Measurements from ENCODE around the gene F13A1. TPM values are rescaled to one million over a fixed set of nuclear protein-coding genes. Genes with fewer than 3 reads are reported as not detected.

Gene F13A1
- total RNA-seq, 4 donors from 2014 or later, result 134 to 529 (median 302) TPM

DNA sequence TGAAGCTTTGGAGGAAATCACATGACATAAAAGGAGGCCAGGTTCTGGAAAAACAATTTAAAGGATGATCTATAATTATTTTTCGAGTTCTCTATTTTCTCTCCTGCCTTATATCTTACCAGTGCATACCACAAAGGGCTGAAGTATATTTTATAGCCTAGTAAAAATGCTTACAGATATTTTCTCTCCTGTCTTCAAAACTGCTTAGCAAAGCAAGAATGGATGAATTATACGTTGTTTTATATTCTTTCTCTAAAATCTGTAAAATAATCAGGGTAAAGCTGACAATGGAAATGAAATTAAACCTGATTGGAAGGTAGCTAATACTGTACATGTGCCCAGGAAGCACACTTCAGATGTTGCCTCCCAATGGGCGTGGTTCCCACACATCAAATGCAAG lies 123.7 kb downstream of the F13A1 start:
- TF ChIP-seq, protein P1, sequence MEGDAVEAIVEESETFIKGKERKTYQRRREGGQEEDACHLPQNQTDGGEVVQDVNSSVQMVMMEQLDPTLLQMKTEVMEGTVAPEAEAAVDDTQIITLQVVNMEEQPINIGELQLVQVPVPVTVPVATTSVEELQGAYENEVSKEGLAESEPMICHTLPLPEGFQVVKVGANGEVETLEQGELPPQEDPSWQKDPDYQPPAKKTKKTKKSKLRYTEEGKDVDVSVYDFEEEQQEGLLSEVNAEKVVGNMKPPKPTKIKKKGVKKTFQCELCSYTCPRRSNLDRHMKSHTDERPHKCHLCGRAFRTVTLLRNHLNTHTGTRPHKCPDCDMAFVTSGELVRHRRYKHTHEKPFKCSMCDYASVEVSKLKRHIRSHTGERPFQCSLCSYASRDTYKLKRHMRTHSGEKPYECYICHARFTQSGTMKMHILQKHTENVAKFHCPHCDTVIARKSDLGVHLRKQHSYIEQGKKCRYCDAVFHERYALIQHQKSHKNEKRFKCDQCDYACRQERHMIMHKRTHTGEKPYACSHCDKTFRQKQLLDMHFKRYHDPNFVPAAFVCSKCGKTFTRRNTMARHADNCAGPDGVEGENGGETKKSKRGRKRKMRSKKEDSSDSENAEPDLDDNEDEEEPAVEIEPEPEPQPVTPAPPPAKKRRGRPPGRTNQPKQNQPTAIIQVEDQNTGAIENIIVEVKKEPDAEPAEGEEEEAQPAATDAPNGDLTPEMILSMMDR (IDR thresholded peaks at IDR 0.05), result no peak
- ATAC-seq (ENCODE audit: low FRiP score) (no peak), DNase-seq (ENCODE audit: low spot score) (no peak)

DNA sequence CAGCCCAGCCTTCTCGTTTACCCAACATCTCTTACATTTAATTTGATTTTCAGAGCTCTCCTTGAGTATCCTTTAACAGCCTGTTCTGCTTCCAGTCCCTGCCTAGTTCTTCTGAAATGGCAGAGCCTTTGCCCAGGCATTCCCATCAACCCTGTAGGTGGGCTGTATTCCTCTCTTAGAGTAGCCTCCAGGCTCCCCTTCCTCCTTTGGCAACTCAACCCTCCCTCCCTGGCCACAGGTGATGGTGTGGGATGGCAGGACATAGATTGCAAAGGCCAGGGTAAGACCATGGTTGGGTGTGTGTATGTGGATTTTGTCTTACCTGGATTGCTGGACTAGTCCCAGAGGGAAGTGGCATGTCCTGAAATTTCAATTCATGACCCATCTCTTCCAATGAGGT lies 125.4 kb downstream of the F13A1 start:
- ATAC-seq (ENCODE audit: low FRiP score) (no peak), DNase-seq (ENCODE audit: low spot score) (no peak)
- TF ChIP-seq, protein P1 (IDR thresholded peaks at IDR 0.05), result no peak

DNA sequence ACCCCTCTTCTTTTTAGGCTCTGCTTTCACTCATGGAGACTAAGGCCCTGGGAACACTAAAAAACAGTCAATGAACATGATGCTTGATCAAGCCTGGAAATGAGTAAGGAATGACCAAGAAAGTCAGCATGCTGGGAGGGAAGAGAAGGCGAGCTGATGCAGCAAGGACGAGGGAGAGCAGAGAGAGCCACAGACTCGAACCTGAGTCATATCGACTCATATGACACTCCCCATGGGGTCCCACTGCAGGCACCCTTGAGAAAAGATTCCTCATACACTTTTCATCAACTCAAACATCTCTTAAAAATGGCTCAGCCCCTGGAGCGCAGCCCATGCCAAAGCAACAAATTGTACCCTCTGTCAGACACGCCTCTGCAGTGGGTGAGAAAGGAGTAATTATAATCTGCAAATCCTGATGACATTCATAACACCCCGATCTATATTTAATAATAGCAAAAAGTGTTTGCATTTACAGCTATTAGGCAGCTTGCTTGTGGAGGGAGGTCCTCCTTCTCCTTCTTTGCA lies 127.2 kb downstream of the F13A1 start:
- no peak for ATAC-seq (ENCODE audit: low FRiP score)
- TF ChIP-seq, protein P1 (IDR thresholded peaks at IDR 0.05), result no peak
- DNase-seq (ENCODE audit: low spot score), result no peak

DNA sequence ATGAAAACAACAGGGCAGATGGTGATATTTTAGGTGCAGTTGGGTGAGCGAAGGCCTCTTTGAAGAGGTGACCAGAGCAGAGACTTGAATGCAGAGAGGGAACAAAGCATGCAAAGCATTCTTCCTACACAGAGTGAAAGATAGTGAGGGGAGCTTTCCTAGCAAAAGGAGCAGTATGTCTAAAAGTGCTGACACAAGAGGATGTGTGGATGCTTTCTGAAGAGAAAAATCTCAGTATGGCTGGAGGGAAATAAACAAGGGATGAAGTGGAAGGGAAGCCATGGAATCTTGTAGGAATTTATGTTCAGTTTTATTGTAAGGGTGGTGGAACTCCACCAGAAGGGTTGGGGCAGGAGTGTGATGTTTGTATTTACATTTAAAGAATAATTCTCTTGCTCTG lies 128.6 kb downstream of the F13A1 start:
- ATAC-seq (ENCODE audit: low FRiP score) (no peak), DNase-seq (ENCODE audit: low spot score) (no peak)
- TF ChIP-seq, protein P1 (IDR thresholded peaks at IDR 0.05), result no peak

DNA sequence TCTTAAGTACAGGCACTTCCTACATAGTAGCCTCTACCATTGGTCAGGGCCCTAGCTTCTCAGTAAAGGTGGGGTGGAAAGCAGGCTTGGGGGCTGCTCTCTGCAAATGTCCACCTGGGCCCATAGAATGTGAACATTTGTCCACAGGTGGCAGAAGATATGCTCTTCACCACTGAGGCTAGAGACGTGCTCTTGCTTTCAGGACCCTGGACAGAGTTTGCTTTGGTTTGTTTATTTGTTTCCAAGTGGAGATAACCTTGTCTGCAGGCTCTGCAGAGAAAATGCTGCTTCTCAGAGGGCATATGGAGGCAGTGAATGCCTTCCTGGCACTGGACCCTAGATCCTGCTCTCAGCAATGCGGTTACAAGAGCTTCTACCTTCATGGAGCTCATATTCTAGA lies 129.0 kb downstream of the F13A1 start:
- TF ChIP-seq, protein P1 (IDR thresholded peaks at IDR 0.05), result no peak
- DNase-seq (ENCODE audit: low spot score), result no peak
- no peak for ATAC-seq (ENCODE audit: low FRiP score)

DNA sequence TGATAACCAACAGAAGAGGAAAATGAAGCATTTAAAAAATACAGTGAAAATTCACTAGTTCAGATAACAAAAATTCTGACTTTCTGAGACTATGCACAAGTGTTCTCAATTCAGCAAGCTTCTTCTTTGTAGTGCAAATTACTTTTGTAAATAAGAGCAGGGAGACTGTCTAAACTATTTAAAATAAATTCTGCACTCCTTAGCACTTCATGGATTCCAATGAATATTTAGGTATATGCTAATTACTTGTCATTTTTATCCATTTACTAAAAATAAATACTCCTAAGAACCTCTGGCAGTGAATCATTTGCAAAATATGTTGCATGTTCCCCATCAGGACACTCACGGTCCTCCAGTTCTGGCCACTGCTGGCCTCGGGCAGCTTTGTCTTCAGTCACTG lies 139.8 kb downstream of the F13A1 start:
- ATAC-seq (ENCODE audit: low FRiP score) (no peak), DNase-seq (ENCODE audit: low spot score) (no peak)
- TF ChIP-seq, protein P1 (IDR thresholded peaks at IDR 0.05), result no peak

DNA sequence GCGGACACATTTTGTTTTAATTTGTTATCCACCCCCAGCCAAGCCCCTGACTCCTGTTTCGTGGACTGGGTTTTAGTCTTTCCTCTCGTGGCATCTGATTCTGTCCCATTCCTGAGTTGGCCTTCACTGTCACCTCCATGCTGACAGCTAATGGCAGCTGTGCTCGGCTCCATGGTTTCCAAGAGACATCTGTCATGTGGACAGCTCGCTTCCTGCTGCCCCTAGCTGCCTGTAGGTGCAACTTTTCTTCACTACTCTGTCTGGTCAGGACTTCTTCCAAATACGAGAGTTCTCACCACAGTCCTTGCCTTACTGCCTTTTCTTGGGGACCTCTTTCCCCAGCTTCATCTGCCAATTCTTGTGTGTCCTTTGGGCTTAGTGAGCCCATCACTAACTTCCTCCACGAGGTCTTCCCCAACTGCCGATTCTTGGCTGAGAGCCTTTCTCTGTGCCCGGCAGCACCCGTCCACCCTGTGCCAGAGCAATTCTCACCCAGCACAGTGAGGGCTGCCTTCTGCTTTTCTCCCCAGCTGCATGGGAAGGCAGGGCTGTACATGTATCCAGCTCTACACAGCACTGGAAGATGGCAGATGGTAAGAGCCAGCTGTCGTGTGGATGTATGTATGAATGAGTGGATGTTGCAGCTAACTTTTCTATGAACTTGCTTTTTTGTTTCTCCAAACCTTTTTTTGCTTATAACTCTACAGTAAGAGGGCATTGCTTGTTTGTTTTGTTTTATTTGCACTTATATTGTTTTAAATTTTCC lies 140.4 kb downstream of the F13A1 start:
- TF ChIP-seq, protein P1 (IDR thresholded peaks at IDR 0.05), result no peak
- DNase-seq (ENCODE audit: low spot score) (no peak), ATAC-seq (ENCODE audit: low FRiP score) (no peak)
